Daoy (cell line): Measurements from ENCODE around the gene HTRA3. TPM values are rescaled to one million over a fixed set of nuclear protein-coding genes. Genes with fewer than 3 reads are reported as not detected.

Experiments
- DNase-seq: peaks from one replicate; pipeline ENCODE4 v3.0.0-alpha.2; 2015; ENCODE audit warnings: low read depth
- total RNA-seq: library from RNA; depleted of rRNA; stranded (reverse); fragments of >200 nt; shearing (Covaris generic); gene quantifications from 2 replicates; pipeline ENCODE4 v1.2.3, GENCODE V29; 2014; rRNA removed

Gene HTRA3
- total RNA-seq, 1 experiment from 2014 or later: 0.11 TPM

DNA sequence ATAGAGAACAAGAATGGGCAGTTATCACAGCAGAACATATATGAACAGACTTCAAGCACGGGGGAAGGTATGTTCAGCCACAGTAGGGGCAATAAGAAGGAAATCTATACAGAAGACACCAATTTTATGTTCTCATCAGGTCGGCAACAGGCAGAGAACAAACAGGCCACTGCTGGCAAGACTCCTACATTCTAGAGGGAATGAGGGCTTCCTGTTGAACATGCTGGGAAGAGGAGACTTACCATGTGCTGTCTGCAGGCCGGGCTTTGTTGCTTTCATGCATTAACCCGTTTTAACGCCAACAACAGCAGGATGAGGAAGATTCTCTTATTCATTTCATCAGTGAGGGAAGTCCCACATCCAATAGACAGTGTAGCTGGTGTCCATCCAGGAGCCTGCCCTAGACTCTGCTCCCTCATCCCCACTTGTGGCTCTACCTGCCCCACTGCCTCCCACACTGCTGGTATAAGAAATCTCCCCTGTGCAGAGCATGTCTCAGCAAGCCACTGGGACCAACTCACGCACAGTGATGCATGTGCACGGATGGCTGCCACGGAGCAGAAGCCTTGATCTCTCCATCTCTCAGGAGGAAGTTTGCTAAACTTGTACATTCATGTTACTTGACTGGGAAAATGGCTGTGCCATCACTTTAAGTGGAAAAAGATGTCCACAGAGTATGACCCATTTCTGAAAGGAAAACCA is 86.5 kb downstream of the HTRA3 start:
- DNase-seq: no peak

Other genes with a start within 250 kb of the HTRA3 start
- 0.21 and 0.23 TPM in 2 replicates for gene ABLIM2, start 110.9 kb upstream of the HTRA3 start, total RNA-seq
- 10.1 and 19.9 TPM in 2 replicates for gene SH3TC1, start 70.5 kb upstream of the HTRA3 start, total RNA-seq
- gene ACOX3, start 171.0 kb downstream of the HTRA3 start, total RNA-seq: 12.2 and 13.4 TPM in 2 replicates
- gene TRMT44, start 171.0 kb downstream of the HTRA3 start, total RNA-seq: 14.0 and 19.5 TPM in 2 replicates